ENCODE results near the gene KIF22.

Gene KIF22

GRCh38 chr16:29843931-29844330 lies 53.4 kb downstream of the KIF22 start:
- no peak for DNase-seq

- DNase-seq = no peak
These were observed 54.2 kb downstream of the KIF22 start for GRCh38 chr16:29844575-29845331.

GRCh38 chr16:29845656-29846055 lies 55.1 kb downstream of the KIF22 start:
- DNase-seq = no peak

GRCh38 chr16:29848420-29849297 lies 58.1 kb downstream of the KIF22 start:
- DNase-seq = peak; percentile 77

GRCh38 chr16:29849505-29849904 lies 59.0 kb downstream of the KIF22 start:
- DNase-seq = no peak

- no peak for DNase-seq
These were observed 60.4 kb downstream of the KIF22 start for GRCh38 chr16:29850998-29851397.

GRCh38 chr16:29852654-29853053 lies 62.1 kb downstream of the KIF22 start:
- DNase-seq = no peak

GRCh38 chr16:29854520-29855100 lies 64.1 kb downstream of the KIF22 start:
- DNase-seq = no peak
